ENCODE results near the gene FAM124B. TPM values are rescaled to one million over a fixed set of nuclear protein-coding genes. Genes with fewer than 3 reads are reported as not detected.

FAM124B gene, protein sequence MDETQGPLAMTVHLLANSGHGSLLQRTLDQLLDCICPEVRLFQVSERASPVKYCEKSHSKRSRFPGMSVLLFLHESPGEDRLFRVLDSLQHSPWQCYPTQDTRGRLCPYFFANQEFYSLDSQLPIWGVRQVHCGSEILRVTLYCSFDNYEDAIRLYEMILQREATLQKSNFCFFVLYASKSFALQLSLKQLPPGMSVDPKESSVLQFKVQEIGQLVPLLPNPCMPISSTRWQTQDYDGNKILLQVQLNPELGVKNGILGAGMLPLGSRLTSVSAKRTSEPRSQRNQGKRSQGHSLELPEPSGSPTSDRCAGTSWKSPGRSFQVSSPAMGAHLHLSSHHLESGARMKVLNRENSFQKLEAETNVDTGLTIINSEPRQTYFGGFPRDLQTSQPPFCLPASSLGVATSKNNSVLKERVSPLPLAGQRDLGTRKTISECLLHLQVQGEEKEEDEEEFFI
- total RNA-seq: not detected in 2 replicates

DNA sequence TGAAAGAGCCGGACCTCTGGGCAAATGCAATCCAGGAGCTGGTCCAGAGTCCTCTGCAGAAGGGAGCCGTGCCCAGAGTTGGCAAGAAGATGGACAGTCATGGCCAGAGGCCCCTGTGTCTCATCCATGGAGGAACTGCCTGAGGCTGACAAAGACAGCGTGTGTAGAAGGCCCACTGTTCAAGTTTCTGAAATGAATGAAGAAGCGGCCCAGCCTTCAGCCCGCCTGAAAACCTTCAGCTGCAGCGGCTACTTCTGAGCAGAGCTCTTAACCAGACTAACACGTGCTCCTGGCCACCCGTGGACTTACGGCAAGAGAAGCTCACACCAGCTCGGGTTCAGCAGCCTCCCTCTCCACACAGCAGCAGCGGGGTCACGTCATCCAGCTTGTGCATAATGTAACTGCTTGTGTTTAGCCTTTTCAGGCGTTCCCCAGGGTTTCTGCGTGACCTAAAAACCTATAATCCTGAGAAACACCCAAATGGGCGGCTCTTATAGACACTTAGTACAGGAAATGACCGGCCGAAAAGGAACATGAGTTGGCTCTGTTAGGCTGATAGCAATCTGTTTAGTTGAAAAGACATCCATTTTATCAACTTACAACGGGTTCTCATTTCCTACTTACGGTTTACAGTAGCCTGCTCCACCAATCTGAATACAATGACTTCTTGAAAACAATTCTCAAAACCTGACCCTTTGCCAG, at the start of gene FAM124B:
Gene FAM124B (minus strand): TSS at position 467 of the 702 bp plus-strand sequence. CDS start 339 bp downstream, at position 128.
- no peak for DNase-seq (ENCODE audit: low read depth)
- Histone ChIP-seq H3K4me3 (ENCODE audit: low read depth, low read length) (no peak within 1 kb of the TSS), H3K36me3 (ENCODE audit: control insufficient read depth, insufficient read depth, low read length) (no peaks in the 10 kb centered on the region), H3K27me3 (ENCODE audit: control insufficient read depth, insufficient read depth, low read length) (no peaks in the 10 kb centered on the region)
- TF ChIP-seq, protein P1, sequence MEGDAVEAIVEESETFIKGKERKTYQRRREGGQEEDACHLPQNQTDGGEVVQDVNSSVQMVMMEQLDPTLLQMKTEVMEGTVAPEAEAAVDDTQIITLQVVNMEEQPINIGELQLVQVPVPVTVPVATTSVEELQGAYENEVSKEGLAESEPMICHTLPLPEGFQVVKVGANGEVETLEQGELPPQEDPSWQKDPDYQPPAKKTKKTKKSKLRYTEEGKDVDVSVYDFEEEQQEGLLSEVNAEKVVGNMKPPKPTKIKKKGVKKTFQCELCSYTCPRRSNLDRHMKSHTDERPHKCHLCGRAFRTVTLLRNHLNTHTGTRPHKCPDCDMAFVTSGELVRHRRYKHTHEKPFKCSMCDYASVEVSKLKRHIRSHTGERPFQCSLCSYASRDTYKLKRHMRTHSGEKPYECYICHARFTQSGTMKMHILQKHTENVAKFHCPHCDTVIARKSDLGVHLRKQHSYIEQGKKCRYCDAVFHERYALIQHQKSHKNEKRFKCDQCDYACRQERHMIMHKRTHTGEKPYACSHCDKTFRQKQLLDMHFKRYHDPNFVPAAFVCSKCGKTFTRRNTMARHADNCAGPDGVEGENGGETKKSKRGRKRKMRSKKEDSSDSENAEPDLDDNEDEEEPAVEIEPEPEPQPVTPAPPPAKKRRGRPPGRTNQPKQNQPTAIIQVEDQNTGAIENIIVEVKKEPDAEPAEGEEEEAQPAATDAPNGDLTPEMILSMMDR (IDR thresholded peaks at IDR 0.05; ENCODE audit: insufficient read depth, low read length, poor library complexity, severe bottlenecking): no peak

DNA sequence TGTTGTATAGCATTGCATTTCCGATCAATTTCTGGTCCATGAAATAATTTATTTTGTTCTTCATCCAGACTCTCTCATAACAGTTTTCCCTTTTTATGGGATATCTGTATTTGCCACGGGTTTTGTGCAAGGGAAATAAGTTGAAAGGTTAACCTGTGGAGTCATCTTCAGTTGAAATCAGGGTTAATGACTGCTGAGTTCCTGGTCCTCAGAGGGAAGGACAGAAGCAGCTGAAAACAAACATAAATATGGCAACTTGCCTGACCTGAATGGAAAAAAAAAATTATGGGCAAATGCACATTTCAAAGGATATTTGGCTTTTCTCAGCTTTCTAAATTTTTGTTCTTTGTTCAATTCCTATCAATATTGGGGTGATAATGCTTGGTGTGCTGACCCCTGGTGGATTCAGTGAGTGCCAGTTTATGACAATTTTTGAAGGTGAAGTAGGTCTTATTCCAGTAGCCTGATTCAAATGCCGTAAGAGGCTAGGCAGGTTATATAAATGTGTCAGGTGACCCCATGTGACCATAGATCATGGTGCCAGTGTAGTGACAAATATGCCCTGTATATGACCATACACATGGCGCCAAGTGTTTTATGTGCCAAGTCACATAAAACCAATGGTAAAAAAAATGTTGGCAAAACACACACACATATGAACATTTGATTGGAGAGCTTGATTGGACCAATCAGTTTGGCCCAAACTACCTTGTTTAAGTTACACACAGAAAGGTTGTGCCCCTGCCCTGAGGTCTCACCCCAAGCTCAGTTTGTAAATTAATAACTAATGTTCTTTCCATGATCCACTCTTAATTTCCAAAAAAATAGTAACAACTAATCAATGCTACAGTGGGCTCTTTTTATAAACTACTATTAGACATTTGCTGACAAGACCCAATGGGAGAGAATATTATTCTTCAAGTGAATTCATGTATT, 47.6 kb upstream of the FAM124B start:
- no peak for DNase-seq (ENCODE audit: low read depth)
- TF ChIP-seq, protein P1 (IDR thresholded peaks at IDR 0.05; ENCODE audit: insufficient read depth, low read length, poor library complexity, severe bottlenecking): peak; percentile 66
- Histone ChIP-seq H3K4me3 (ENCODE audit: low read depth, low read length) (no peak overlapping the region), H3K36me3 (ENCODE audit: control insufficient read depth, insufficient read depth, low read length) (no peaks in the 10 kb centered on the region), H3K27me3 (ENCODE audit: control insufficient read depth, insufficient read depth, low read length) (no peaks in the 10 kb centered on the region)

DNA sequence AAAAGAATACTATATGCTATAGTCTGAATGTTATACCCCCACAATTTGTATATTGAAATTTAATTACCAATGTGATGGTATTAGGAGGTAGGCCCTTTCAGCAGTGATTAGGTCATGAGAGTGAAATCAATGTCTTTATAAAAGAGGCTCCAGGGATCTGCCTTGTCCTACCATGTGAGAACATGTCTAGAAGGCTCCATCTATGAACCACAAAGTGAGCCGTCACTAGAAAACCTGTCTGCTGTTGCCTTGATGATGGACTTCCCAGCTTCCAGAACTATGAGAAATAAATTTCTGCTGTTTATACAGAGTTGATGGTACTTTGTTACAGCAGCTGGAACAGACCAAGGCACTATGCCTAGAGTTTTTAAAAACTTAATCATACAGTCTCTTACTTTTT, 46.3 kb upstream of the FAM124B start:
- H3K27me3 ChIP-seq (ENCODE audit: control insufficient read depth, insufficient read depth, low read length): no peaks in the 10 kb centered on the region
- H3K4me3 ChIP-seq (ENCODE audit: low read depth, low read length): no peak overlapping the region
- TF ChIP-seq, protein P1 (IDR thresholded peaks at IDR 0.05; ENCODE audit: insufficient read depth, low read length, poor library complexity, severe bottlenecking): no peak
- no peaks in the 10 kb centered on the region for H3K36me3 ChIP-seq (ENCODE audit: control insufficient read depth, insufficient read depth, low read length)
- DNase-seq (ENCODE audit: low read depth): no peak

DNA sequence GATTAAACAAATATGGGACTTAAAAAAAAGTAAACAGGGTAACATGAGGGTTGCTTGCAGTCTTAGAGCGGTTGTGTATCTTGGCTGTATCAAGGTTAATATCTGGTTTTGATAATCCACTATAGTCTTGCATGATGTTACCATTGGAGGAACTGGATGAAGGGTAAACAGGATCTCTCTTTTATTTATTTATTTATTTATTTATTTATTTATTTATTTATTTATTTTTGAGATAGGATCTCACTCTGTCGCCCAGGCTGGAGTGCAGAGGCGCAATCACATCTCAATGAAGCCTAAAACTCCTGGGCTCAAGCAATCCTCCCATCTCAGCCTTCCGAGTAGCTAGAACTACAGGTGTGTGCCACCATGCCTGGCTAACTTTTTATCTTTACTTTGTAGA, 42.9 kb upstream of the FAM124B start:
- TF ChIP-seq, protein P1 (IDR thresholded peaks at IDR 0.05; ENCODE audit: insufficient read depth, low read length, poor library complexity, severe bottlenecking): no peak

DNA sequence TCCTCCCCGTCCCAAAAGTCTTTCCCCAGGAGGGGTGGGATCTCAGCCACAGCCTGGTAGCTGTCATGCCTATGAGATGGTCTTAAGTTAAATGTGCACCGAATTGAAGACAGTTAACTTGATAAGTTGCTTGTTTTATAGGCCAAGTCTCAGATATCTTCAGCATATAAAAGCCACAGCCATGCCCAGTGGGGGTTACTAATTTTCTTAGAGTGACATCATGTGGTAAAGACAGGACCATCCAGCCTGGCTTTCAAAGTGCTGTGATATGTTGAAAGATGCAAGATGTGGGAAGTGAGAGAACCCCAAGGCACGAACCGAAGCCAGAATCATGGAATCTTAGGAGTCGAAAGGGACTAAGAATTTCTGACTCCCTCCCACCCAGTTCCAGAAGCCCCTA, 42.1 kb upstream of the FAM124B start:
- TF ChIP-seq, protein P1 (IDR thresholded peaks at IDR 0.05; ENCODE audit: insufficient read depth, low read length, poor library complexity, severe bottlenecking): no peak
- DNase-seq (ENCODE audit: low read depth): no peak
- H3K27me3 ChIP-seq (ENCODE audit: control insufficient read depth, insufficient read depth, low read length): no peaks in the 10 kb centered on the region
- no peaks in the 10 kb centered on the region for H3K36me3 ChIP-seq (ENCODE audit: control insufficient read depth, insufficient read depth, low read length)
- H3K4me3 ChIP-seq (ENCODE audit: low read depth, low read length): no peak overlapping the region

More for the DNA sequence above, 42.9 kb upstream of the FAM124B start:
- H3K27me3 ChIP-seq (ENCODE audit: control insufficient read depth, insufficient read depth, low read length): no peaks in the 10 kb centered on the region
- no peak overlapping the region for H3K4me3 ChIP-seq (ENCODE audit: low read depth, low read length)
- DNase-seq (ENCODE audit: low read depth): no peak
- H3K36me3 ChIP-seq (ENCODE audit: control insufficient read depth, insufficient read depth, low read length): no peaks in the 10 kb centered on the region
